Endodermal cell (in vitro differentiated cells): ENCODE results near the gene RASSF8. TPM values are rescaled to one million over a fixed set of nuclear protein-coding genes. Genes with fewer than 3 reads are reported as not detected.

Experiments
- DNase-seq: peaks from one replicate; pipeline ENCODE4 v3.0.0-alpha.2; 2017
- H3K27ac ChIP-seq: 2 replicates; pipeline ENCODE4 v1.5.1; 2013; ENCODE audit warnings: mild to moderate bottlenecking, low read depth, low read length, moderate library complexity
- H3K27me3 ChIP-seq: 2 replicates; pipeline ENCODE4 v1.6.1; 2013; ENCODE audit warnings: mild to moderate bottlenecking, low read length, moderate library complexity; ENCODE audit not compliant: insufficient read depth, control insufficient read depth, poor library complexity, severe bottlenecking
- H3K36me3 ChIP-seq: 2 replicates; pipeline ENCODE4 v1.7.0; 2013; ENCODE audit warnings: mild to moderate bottlenecking, low read length, moderate library complexity; ENCODE audit not compliant: control insufficient read depth, insufficient read depth
- H3K4me1 ChIP-seq: one replicate; pipeline ENCODE4 v1.7.0; 2013; ENCODE audit warnings: low read length; ENCODE audit not compliant: control insufficient read depth, insufficient read depth
- H3K4me3 ChIP-seq: 2 replicates; pipeline ENCODE4 v1.5.1; 2013; ENCODE audit warnings: mild to moderate bottlenecking, low read length, moderate library complexity
- H3K9ac ChIP-seq: 2 replicates; pipeline ENCODE4 v1.6.1; 2013; ENCODE audit warnings: mild to moderate bottlenecking, low read length, moderate library complexity; ENCODE audit not compliant: poor library complexity, severe bottlenecking; ENCODE audit errors: extremely low read depth
- H3K9me3 ChIP-seq: 2 replicates; pipeline ENCODE4 v1.6.1; 2013; ENCODE audit warnings: mild to moderate bottlenecking, low read length, moderate library complexity; ENCODE audit not compliant: control insufficient read depth
- H3K27ac Mint-ChIP-seq: 2 replicates; pipeline ENCODE4 v1.8.0; 2020; ENCODE audit warnings: mixed read lengths
- H3K27me3 Mint-ChIP-seq: 2 replicates; pipeline ENCODE4 v1.8.0; 2021; ENCODE audit warnings: mild to moderate bottlenecking, mixed read lengths; ENCODE audit not compliant: insufficient read depth
- H3K36me3 Mint-ChIP-seq: 2 replicates; pipeline ENCODE4 v1.8.0; 2020; ENCODE audit warnings: low read depth, mixed read lengths
- H3K4me1 Mint-ChIP-seq: 2 replicates; pipeline ENCODE4 v1.8.0; 2020; ENCODE audit warnings: mixed read lengths
- H3K4me3 Mint-ChIP-seq: 2 replicates; pipeline ENCODE4 v1.8.0; 2020; ENCODE audit warnings: mild to moderate bottlenecking, moderate library complexity, mixed read lengths
- H3K9me3 Mint-ChIP-seq: 2 replicates; pipeline ENCODE4 v1.8.0; 2020; ENCODE audit warnings: mild to moderate bottlenecking, mixed read lengths
- CTCF ChIP-seq: fragments of 200-600 bp; sonication (generic); conservative IDR thresholded peaks from 2 replicates; pipeline ENCODE4 v1.5.0; 2021; ENCODE audit warnings: antibody characterized with exemption, mild to moderate bottlenecking
- WGBS, 2 experiments: methylation state at CpG; one replicate each; pipeline versions ENCODE4 v1.1.5 to v1.1.7; 2013; ENCODE audit warnings: missing lambda C conversion rate in 2 of 2, mixed read lengths in 1 of 2; ENCODE audit not compliant: insufficient coverage in 1 of 2, insufficient read length in 1 of 2; 5-methylcytosine and 5-hydroxymethylcytosine counted together
- total RNA-seq, 2 donors: library from RNA; stranded (reverse); fragmentation: NEBNext Ultra II Directional in 1 of 2; extraction: Animal tissue kit (Norgen Biotek cat#: 25700) in 1 of 2; gene quantifications; 2 replicates in 1 of 2; 3 replicates in 1 of 2; pipeline ENCODE4 v1.2.1, GENCODE V29; 2021

Gene RASSF8
- total RNA-seq, 2 donors from 2014 or later: 87.0 to 183 TPM

DNA sequence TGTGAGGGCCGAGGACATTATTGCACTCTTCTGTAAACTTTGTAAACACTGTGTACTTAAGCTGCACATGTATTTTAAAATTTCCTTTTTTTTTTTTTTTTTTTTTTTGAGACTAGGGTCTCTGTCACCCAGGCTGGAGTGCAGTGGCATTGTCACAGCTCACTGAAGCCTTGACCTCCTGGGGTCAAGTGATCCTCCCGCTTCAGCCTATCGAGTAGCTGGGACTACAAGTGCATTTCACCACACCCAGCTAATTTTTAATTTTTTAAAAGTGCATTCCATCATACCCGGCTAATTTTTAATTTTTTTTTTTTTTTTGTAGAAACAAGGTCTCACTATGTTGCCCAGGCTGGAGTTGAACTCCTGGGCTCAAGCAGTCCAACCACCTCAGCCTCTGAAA is 42.4 kb downstream of the RASSF8 start:
- Histone ChIP-seq H3K27me3 (no peaks in the 10 kb centered on the region), H3K9me3 (peaks cover 21% of the 10 kb centered on the region), H3K36me3 (peaks cover 44% of the 10 kb centered on the region), H3K9ac (no peak overlapping the region), H3K4me3 (no peak overlapping the region), H3K27ac (no peak overlapping the region), H3K4me1 (peaks cover 3% of the 10 kb centered on the region)
- H3K27ac Mint-ChIP-seq: no peak overlapping the region
- no peak overlapping the region for H3K4me3 Mint-ChIP-seq
- no peak for DNase-seq
- H3K9me3 Mint-ChIP-seq: peaks cover 9% of the 10 kb centered on the region
- H3K4me1 Mint-ChIP-seq: peaks cover 26% of the 10 kb centered on the region
- H3K36me3 Mint-ChIP-seq: peaks cover 38% of the 10 kb centered on the region
- TF ChIP-seq CTCF: no peak
- H3K27me3 Mint-ChIP-seq: no peaks in the 10 kb centered on the region
- WGBS, 2 experiments: 72 to 94% methylated on average over 3 to 4 of the region's 4 CpGs

DNA sequence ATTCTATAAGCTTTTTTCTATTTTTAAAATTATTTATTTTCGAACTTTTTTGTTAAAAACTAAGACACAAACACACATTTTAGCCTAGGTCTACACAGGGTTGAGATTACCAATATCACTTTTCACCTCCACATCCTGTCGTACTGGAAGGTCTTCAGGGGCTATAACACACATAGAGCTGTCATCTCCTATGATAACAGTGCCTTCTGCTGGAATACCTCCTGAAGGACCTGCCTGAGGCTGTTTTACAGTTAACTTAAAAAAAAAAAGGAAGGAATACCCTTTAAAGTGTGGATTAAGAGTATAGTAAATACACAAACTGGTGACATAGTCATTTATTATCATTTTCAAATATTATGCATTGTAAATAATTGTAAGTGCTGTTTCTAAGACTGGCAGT is 43.0 kb downstream of the RASSF8 start:
- Mint-ChIP-seq H3K36me3 (peaks cover 38% of the 10 kb centered on the region), H3K27me3 (no peaks in the 10 kb centered on the region), H3K9me3 (peaks cover 9% of the 10 kb centered on the region), H3K4me1 (peaks cover 21% of the 10 kb centered on the region), H3K4me3 (no peak overlapping the region), H3K27ac (no peak overlapping the region)
- Histone ChIP-seq H3K9me3 (peaks cover 21% of the 10 kb centered on the region), H3K36me3 (peaks cover 47% of the 10 kb centered on the region), H3K4me3 (no peak overlapping the region), H3K4me1 (no peaks in the 10 kb centered on the region), H3K9ac (no peak overlapping the region), H3K27me3 (no peaks in the 10 kb centered on the region), H3K27ac (no peak overlapping the region)
- 91 to 92% methylated on average over 2 of the region's 2 CpGs for WGBS, 2 experiments
- DNase-seq: no peak
- TF ChIP-seq CTCF: peak; percentile 57

- no peak for DNase-seq
- H3K36me3 Mint-ChIP-seq: peaks cover 38% of the 10 kb centered on the region
- no peak for TF ChIP-seq CTCF
- Histone ChIP-seq H3K4me1 (no peaks in the 10 kb centered on the region), H3K27ac (no peak overlapping the region), H3K9ac (no peak overlapping the region), H3K4me3 (peak overlapping the region; percentile 2), H3K9me3 (peaks cover 21% of the 10 kb centered on the region), H3K27me3 (no peaks in the 10 kb centered on the region), H3K36me3 (peaks cover 52% of the 10 kb centered on the region)
- H3K4me1 Mint-ChIP-seq: peaks cover 17% of the 10 kb centered on the region
- no peaks in the 10 kb centered on the region for H3K27me3 Mint-ChIP-seq
- H3K4me3 Mint-ChIP-seq: no peak overlapping the region
- peaks cover 9% of the 10 kb centered on the region for H3K9me3 Mint-ChIP-seq
- 80 to 88% methylated on average over 1 of the region's 1 CpG for WGBS, 2 experiments
- no peak overlapping the region for H3K27ac Mint-ChIP-seq
Observed at GRCh38 chr12:26003065-26003464, 44.6 kb downstream of the RASSF8 start.
